8988T (cell line): ENCODE data around the gene SNAI1.

Experiments used
- DNase-seq: peaks from one replicate; pipeline ENCODE4 v3.0.0; 2011

Gene SNAI1

GRCh38 chr20:50014570-50015562 is 32.1 kb downstream of the SNAI1 start:
- no peak for DNase-seq

- DNase-seq, result no peak
Observed at GRCh38 chr20:50015636-50015992, 32.8 kb downstream of the SNAI1 start.

- DNase-seq, result no peak
Observed at GRCh38 chr20:50015993-50016770, 33.4 kb downstream of the SNAI1 start.

GRCh38 chr20:50017160-50017559 is 34.4 kb downstream of the SNAI1 start:
- DNase-seq, result no peak

GRCh38 chr20:50017576-50018248 is 34.9 kb downstream of the SNAI1 start:
- DNase-seq, result no peak

- no peak for DNase-seq
Observed at GRCh38 chr20:50019466-50020256, 36.9 kb downstream of the SNAI1 start.

- DNase-seq, result no peak
Observed at GRCh38 chr20:50020288-50020687, 37.5 kb downstream of the SNAI1 start.

- no peak for DNase-seq
Observed at GRCh38 chr20:50022676-50023075, 39.9 kb downstream of the SNAI1 start.

- no peak for DNase-seq
Observed at GRCh38 chr20:50023116-50023805, 40.5 kb downstream of the SNAI1 start.

GRCh38 chr20:50026746-50027575 is 44.2 kb downstream of the SNAI1 start:
- no peak for DNase-seq

- no peak for DNase-seq
Observed at GRCh38 chr20:50027611-50028105, 44.9 kb downstream of the SNAI1 start.

- no peak for DNase-seq
Observed at GRCh38 chr20:50029083-50029696, 46.4 kb downstream of the SNAI1 start.

GRCh38 chr20:50029697-50030461 is 47.1 kb downstream of the SNAI1 start:
- DNase-seq, result no peak

GRCh38 chr20:50032955-50033666 is 50.3 kb downstream of the SNAI1 start:
- no peak for DNase-seq

GRCh38 chr20:50034567-50035180 is 51.9 kb downstream of the SNAI1 start:
- no peak for DNase-seq

- DNase-seq, result no peak
Observed at GRCh38 chr20:50036703-50037102, 53.9 kb downstream of the SNAI1 start.

- no peak for DNase-seq
Observed at GRCh38 chr20:50037123-50037522, 54.3 kb downstream of the SNAI1 start.

GRCh38 chr20:50037575-50037974 is 54.8 kb downstream of the SNAI1 start:
- DNase-seq, result no peak
